IPS-NIHi7 (cell line): ENCODE measurements around the gene TMEM198.
A peak's percentile ranks its signal among the peaks of the same experiment; 100 is the strongest.

ENCODE experiments used
- DNase-seq: peaks from one replicate; pipeline ENCODE4 v3.0.0; 2012; ENCODE audit warnings: mixed read lengths; ENCODE audit errors: extremely low spot score

Gene TMEM198

GRCh38 chr2:219525533-219526232, 18.1 kb upstream of the TMEM198 start:
- DNase-seq: peak; percentile 50

GRCh38 chr2:219526320-219527075, 17.3 kb upstream of the TMEM198 start:
- DNase-seq: no peak

GRCh38 chr2:219527076-219527394, 16.8 kb upstream of the TMEM198 start:
- DNase-seq: no peak

GRCh38 chr2:219527472-219527871, 16.4 kb upstream of the TMEM198 start:
- DNase-seq: no peak

GRCh38 chr2:219530048-219530963, 13.5 kb upstream of the TMEM198 start:
- DNase-seq: peak; percentile 88

- no peak for DNase-seq
Measured at GRCh38 chr2:219531639-219532377, 12.0 kb upstream of the TMEM198 start.

GRCh38 chr2:219532378-219532649, 11.5 kb upstream of the TMEM198 start:
- no peak for DNase-seq

GRCh38 chr2:219533930-219534661, 9.7 kb upstream of the TMEM198 start:
- no peak for DNase-seq

GRCh38 chr2:219536425-219536824, 7.4 kb upstream of the TMEM198 start:
- no peak for DNase-seq

GRCh38 chr2:219536967-219537366, 6.9 kb upstream of the TMEM198 start:
- DNase-seq: no peak

GRCh38 chr2:219537657-219538488, 6.0 kb upstream of the TMEM198 start:
- DNase-seq: peak; percentile 50

- no peak for DNase-seq
Measured at GRCh38 chr2:219538504-219538951, 5.3 kb upstream of the TMEM198 start.

- DNase-seq: no peak
Measured at GRCh38 chr2:219538956-219539788, 4.7 kb upstream of the TMEM198 start.

GRCh38 chr2:219539926-219540678, 3.7 kb upstream of the TMEM198 start:
- DNase-seq: no peak

- DNase-seq: no peak
Measured at GRCh38 chr2:219540784-219541504, 2.9 kb upstream of the TMEM198 start.

GRCh38 chr2:219541611-219542180, 2.1 kb upstream of the TMEM198 start:
- DNase-seq: peak; percentile 76

GRCh38 chr2:219542931-219543595, 765 bp upstream of the TMEM198 start:
- DNase-seq: no peak
